Activated naive CD4-positive, alpha-beta T cell treated with anti-CD3 and anti-CD28 coated beads, Interleukin-2, amount 50 U/mL, for 24 hours (primary cell): ENCODE results near the gene TUBA8.
"Not testable (repeated sequence)": the region's sequence is repeated elsewhere in the genome, so short reads cannot be mapped to it uniquely, and the experiment has no call there.

Source experiments
- H3K27ac Mint-ChIP-seq: one replicate; pipeline ENCODE4 v1.8.0; 2021; ENCODE audit warnings: mild to moderate bottlenecking, mixed read lengths
- H3K27me3 Mint-ChIP-seq: one replicate; pipeline ENCODE4 v1.8.0; 2021; ENCODE audit warnings: mixed read lengths
- H3K36me3 Mint-ChIP-seq: one replicate; pipeline ENCODE4 v1.8.0; 2021; ENCODE audit warnings: mixed read lengths
- H3K4me1 Mint-ChIP-seq: one replicate; pipeline ENCODE4 v1.8.0; 2021; ENCODE audit warnings: mixed read lengths
- H3K4me3 Mint-ChIP-seq: one replicate; pipeline ENCODE4 v1.8.0; 2021; ENCODE audit warnings: mild to moderate bottlenecking, mixed read lengths
- H3K9me3 Mint-ChIP-seq: one replicate; pipeline ENCODE4 v1.8.0; 2021; ENCODE audit warnings: mixed read lengths

The TUBA8 gene

DNA sequence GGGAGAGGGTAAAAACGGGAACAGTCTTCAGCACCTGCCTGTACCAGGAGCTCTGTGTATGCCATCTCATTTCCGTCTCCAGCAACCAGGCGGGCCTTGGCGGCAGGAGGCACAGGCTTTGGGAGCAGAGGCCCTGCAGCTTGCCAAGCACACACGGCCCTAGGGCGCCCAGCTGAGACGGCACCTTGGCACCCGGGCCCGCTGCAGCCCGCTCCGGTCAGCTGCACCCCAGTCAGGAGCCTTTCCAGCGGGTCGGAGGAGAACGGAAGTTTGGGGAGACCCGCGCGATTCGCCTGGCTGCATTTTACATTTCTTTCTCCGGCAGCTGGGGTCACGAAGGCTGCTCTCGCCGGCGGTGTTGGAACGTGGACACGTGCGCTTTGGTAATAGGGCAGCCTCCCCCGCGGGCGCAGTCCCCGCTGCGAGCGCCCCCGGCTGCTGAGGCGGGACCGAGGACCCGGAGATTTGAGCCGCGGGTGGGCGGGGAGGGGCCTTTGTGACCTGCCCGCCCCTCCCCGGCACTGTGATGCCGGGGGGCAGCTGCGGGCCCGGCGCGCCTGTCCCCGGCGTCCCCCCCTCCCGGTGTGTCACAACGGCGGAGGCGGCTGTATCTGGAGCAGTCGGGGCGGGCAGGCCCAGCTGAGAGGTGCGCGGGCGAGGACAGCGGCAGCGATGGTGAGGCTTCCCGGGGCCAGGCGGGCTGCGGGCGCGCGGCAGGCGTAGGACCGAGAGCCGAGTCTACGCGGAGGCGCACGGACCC lies at the start of gene TUBA8:
Gene TUBA8, plus strand, starts transcription at position 616 of the 760 bp plus-strand sequence. Its CDS starts 57 bp downstream, at position 673.
- H3K4me3 Mint-ChIP-seq: peak within 1 kb of the TSS; percentile 69

DNA sequence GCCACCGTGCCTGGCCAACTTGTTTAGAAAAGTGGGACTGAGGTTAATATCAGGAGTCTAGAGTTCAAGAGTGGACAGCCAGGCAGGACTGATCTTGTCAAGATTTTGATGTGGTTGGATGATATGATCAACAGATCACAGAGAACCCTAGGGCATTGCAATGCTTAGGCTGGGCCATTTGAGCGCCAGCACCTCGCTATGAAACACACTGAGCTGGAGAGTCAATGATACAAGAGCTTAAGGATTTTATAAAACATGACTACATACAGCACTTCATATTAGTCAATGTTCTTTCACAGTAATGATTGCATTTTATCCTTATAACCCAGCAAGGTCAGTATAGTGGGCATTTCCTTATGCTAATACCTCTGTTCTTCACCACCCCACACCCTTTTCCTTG lies 48.2 kb upstream of the TUBA8 start:
- no peaks in the 10 kb centered on the region for H3K9me3 Mint-ChIP-seq
- no peaks in the 10 kb centered on the region for H3K4me1 Mint-ChIP-seq
- no peaks in the 10 kb centered on the region for H3K36me3 Mint-ChIP-seq
- peaks cover 22% of the 10 kb centered on the region for H3K27me3 Mint-ChIP-seq
- no peak overlapping the region for H3K4me3 Mint-ChIP-seq
- H3K27ac Mint-ChIP-seq: no peak overlapping the region

More for the DNA sequence above, at the start of gene TUBA8:
- peaks cover 14% of the 10 kb centered on the region for H3K27me3 Mint-ChIP-seq
- H3K36me3 Mint-ChIP-seq: peaks cover 9% of the 10 kb centered on the region
- peaks cover 6% of the 10 kb centered on the region for H3K9me3 Mint-ChIP-seq
- peak within 1 kb of the TSS; percentile 6 for H3K27ac Mint-ChIP-seq
- H3K4me1 Mint-ChIP-seq: peaks cover 25% of the 10 kb centered on the region

DNA sequence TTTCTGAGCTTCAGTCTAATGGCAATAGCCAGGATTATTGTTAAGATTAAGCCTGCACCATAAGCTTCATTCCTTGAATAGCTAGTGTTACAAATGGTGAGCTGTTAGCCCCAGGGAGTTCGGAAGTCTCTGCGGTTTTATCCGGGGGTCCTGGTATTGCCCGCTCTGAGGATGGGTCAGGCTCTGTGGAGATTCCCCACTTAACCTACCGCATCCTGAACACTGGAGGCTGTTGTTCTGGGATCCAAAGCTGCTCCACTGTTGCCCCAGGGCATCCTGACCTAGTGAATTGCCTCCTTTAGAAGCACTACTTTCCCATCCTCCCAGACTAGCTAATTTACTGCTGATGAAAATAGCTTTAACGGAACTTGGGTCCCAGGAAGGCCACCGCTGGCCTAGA lies 47.3 kb upstream of the TUBA8 start:
- H3K4me3 Mint-ChIP-seq: no peak overlapping the region
- peaks cover 24% of the 10 kb centered on the region for H3K27me3 Mint-ChIP-seq
- no peaks in the 10 kb centered on the region for H3K36me3 Mint-ChIP-seq
- H3K9me3 Mint-ChIP-seq: no peaks in the 10 kb centered on the region
- no peaks in the 10 kb centered on the region for H3K4me1 Mint-ChIP-seq
- no peak overlapping the region for H3K27ac Mint-ChIP-seq

DNA sequence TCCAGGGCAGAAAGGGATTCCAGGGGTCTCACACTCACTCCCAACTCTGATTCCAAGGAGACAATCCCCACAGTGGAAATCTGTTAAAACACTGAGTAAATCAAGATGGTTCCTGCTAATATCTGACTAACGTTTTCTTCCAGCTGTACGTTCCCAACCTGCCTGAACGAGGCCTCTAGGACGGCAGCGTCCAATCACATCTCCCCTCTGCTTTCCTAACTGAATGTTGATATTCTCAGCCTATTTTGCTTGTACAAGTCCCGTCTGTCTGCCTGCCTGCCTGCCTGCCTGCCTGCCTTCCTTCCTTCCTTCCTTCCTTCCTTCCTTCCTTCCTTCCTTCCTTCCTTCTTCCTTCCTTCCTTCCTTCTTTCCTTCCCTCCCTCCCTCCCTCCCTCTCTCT lies 46.9 kb upstream of the TUBA8 start:
- peaks cover 24% of the 10 kb centered on the region for H3K27me3 Mint-ChIP-seq
- H3K27ac Mint-ChIP-seq, H3K4me1 Mint-ChIP-seq, H3K9me3 Mint-ChIP-seq, H3K36me3 Mint-ChIP-seq, H3K4me3 Mint-ChIP-seq: not testable (repeated sequence)

DNA sequence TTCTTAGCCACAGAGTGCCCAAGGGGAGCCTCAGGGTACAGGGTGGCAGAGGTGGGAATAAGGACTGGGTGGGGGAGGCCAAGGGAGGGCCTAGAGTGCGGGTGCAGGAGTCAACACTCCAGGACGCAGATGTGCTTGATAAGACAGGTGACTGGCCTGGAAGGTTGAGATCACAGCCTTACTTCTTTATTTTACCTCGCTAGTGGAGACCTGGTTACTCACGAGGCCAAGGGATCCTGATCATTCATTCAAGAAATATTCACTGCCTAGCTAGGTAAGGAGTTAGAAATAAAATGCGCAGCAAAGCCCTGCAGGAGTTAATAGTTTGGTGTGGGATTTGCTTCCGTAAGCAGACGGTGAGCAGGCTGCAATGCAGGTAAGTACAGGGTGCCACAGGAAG lies 46.0 kb upstream of the TUBA8 start:
- H3K9me3 Mint-ChIP-seq: no peaks in the 10 kb centered on the region
- H3K4me1 Mint-ChIP-seq: no peaks in the 10 kb centered on the region
- no peak overlapping the region for H3K4me3 Mint-ChIP-seq
- peaks cover 24% of the 10 kb centered on the region for H3K27me3 Mint-ChIP-seq
- no peak overlapping the region for H3K27ac Mint-ChIP-seq
- H3K36me3 Mint-ChIP-seq: no peaks in the 10 kb centered on the region

DNA sequence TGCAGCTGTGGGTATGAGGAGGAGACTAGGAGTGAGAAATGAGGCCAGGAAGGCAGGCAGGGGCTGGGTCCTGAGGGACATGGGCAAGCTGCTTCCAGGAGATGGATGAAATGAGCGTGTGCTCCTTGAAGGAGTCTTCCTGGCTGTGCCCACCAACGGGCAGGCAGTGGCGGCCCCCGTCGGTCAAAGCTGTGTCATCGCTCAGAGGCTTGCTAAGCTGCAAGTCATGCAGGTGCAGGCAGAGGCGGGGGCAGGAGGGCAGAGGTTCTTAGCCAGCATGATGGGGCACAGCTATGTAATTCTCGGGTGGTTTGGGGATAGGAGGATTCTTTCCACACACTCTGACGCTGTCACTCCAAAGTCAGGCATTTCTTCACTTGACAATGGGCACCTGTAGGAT lies 45.4 kb upstream of the TUBA8 start:
- Mint-ChIP-seq H3K36me3 (no peaks in the 10 kb centered on the region), H3K4me3 (no peak overlapping the region), H3K27me3 (peaks cover 22% of the 10 kb centered on the region), H3K27ac (no peak overlapping the region), H3K4me1 (no peaks in the 10 kb centered on the region), H3K9me3 (no peaks in the 10 kb centered on the region)

DNA sequence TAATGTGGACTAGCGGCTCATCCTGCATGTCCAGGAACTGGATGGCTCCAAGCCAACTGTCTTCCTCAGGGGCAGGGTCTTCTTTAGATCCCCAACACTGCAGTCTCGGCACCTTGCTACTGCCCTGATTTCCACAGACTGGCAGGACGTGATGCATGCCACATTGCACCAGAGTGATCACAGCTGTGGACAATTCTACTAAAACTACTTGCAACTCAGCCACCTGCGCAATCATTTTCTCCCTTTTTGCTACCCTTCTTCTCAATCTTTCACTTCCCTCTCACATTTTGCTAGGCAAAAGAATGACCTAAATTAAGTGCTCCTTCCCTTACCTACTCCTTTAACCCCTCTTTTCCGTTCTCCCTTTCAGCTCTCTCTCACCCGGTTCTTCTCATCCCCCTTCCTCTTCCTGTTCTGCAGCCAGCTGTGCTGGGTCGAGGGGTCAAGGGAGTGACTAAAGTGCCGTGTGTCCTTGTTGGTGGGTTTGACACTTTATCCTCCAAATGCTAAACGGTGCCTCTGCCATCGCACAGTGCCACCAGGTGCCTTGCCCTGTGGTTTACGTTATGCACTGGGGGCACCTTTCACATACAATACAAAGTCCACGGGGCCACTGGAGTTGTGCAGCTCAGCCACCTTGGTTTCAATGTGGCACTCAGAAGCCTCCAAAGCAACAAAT lies 44.3 kb upstream of the TUBA8 start:
- Mint-ChIP-seq H3K4me1 (no peaks in the 10 kb centered on the region), H3K9me3 (no peaks in the 10 kb centered on the region), H3K36me3 (no peaks in the 10 kb centered on the region), H3K27me3 (peaks cover 22% of the 10 kb centered on the region), H3K27ac (no peak overlapping the region), H3K4me3 (no peak overlapping the region)

DNA sequence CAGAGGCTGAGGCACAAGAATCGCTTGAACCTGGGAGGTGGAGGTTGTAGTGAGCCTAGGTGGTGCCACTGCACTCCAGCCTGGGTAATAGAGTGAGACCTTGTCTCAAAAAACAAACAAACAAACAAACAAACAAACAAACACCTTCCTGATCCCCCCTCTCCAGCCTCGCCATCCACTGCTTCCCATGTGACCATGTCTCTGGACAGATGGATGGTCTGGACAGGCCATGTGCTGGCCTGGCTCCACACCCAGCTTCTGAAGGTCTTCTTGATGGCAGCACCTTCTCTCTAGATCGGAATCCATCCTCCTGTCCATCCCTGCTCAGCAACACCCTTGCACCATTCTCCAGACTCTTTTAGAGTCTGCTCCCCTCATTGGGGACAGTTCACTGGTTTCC lies 43.5 kb upstream of the TUBA8 start:
- Mint-ChIP-seq H3K27ac (no peak overlapping the region), H3K4me3 (no peak overlapping the region), H3K36me3 (no peaks in the 10 kb centered on the region), H3K4me1 (no peaks in the 10 kb centered on the region), H3K27me3 (peaks cover 22% of the 10 kb centered on the region), H3K9me3 (no peaks in the 10 kb centered on the region)

DNA sequence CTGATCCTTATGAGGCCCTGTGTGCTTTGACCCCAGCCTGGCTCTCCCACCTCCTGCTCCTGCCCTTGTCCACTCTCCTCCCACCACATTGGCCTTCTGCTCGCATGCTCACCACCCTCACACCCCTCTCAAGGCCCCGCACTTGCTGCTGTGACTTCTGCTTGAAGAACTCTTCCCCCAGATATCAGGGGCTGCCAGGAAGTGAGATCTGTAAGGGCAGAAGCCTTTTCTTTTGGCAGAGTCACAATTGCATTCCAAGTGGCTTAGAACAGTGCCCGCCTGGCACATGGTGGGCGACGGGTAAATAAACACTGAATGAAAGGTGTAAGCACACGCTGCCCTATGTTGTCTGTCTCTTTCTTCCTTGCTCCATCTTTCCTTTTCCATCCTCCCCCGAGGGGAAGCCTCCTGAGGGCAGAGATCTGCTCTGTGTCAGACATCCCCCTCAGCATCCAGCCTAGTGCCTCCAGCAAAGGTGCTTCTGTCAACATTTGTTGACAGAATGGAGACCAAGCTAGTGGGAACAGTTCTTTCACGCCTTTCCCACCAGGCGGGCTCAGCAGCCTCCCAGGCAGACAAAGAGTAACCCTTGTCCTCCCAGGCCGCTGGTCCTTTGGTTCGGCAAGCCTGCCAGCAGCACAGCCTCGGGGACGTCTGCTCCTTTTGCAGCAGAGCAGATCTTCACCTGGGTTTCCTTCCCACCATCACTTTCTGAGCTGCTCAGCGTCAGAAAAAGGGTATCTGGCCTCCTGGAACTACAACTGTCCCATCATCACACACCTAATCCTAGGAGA lies 42.9 kb upstream of the TUBA8 start:
- no peaks in the 10 kb centered on the region for H3K4me1 Mint-ChIP-seq

DNA sequence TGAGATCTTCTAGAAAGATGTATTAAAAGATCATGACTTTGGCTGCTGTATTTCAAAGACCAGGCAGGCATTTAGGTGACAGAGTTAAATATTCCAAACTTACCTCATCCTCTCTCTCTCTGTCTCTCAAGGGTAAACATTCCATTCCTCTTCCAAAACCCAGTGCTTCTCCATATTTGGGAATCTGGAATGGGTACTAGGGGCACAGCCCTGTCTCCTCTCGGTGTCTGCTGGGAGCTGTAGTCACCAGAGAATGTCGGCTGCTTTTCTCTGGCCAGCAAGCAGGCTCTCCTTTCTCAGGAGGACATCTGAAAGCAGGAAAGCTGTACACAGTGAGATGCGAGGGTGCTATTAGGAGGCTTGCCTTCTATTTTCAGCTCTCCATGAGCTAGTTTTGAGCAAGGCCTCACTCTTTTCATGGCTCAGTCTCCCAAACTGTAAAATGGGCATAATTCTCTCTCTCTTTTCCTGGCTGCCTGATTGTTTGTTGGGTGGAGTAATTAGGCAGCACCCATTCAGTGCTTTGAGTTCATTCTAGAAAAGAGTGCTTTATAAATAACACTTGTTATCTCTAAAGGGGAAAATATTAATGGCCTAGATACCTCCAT lies 42.1 kb upstream of the TUBA8 start:
- H3K9me3 Mint-ChIP-seq: no peaks in the 10 kb centered on the region
- H3K4me1 Mint-ChIP-seq: no peaks in the 10 kb centered on the region
- H3K27me3 Mint-ChIP-seq: peaks cover 22% of the 10 kb centered on the region
- no peaks in the 10 kb centered on the region for H3K36me3 Mint-ChIP-seq
- H3K27ac Mint-ChIP-seq: no peak overlapping the region
- H3K4me3 Mint-ChIP-seq: no peak overlapping the region

More for the DNA sequence above, 42.9 kb upstream of the TUBA8 start:
- no peaks in the 10 kb centered on the region for H3K36me3 Mint-ChIP-seq
- no peak overlapping the region for H3K27ac Mint-ChIP-seq
- H3K9me3 Mint-ChIP-seq: no peaks in the 10 kb centered on the region
- H3K4me3 Mint-ChIP-seq: no peak overlapping the region
- peaks cover 22% of the 10 kb centered on the region for H3K27me3 Mint-ChIP-seq

DNA sequence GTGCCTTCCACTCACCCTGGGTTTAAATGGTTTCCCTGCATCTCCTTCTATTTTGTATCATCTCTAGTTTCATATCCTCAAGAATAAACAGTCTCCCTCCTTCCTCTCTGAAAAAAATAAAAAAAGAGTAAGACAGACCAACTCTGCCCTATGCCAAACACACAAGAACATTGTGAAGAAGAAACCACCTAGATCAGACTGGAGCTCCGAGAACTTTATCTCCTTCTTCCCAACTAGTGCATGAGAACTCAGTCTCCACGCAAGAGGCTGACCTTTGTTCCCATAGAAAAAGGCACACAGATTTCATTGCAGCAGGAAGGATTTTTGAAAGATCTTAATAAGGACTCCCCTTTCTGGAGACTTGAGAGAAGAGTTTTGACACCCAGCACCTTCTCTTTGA lies 41.6 kb upstream of the TUBA8 start:
- Mint-ChIP-seq H3K27ac (peak overlapping the region; percentile 53), H3K4me3 (no peak overlapping the region), H3K36me3 (no peaks in the 10 kb centered on the region), H3K27me3 (peaks cover 19% of the 10 kb centered on the region), H3K9me3 (no peaks in the 10 kb centered on the region), H3K4me1 (no peaks in the 10 kb centered on the region)

DNA sequence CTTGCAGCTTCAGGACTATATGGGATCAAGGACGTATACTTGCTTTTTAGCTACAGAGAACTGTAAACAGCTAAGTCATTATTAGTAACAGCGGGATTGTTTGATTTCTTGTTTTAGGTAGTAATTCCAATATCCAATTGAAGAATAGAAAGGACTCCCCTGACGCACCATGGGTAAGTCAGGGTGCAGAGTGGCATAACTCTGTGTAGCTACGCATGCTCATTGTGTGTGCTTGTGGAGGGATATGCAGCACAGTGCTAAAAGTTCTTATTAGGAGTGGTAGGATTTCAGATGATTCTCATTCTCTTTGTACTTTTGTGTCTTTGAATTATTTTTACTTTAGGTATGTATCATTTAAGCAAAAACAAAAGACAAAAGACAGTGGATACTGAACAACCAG lies 40.6 kb upstream of the TUBA8 start:
- Mint-ChIP-seq H3K27me3 (peaks cover 12% of the 10 kb centered on the region), H3K27ac (no peak overlapping the region), H3K4me1 (no peaks in the 10 kb centered on the region), H3K9me3 (no peaks in the 10 kb centered on the region), H3K36me3 (no peaks in the 10 kb centered on the region), H3K4me3 (no peak overlapping the region)

DNA sequence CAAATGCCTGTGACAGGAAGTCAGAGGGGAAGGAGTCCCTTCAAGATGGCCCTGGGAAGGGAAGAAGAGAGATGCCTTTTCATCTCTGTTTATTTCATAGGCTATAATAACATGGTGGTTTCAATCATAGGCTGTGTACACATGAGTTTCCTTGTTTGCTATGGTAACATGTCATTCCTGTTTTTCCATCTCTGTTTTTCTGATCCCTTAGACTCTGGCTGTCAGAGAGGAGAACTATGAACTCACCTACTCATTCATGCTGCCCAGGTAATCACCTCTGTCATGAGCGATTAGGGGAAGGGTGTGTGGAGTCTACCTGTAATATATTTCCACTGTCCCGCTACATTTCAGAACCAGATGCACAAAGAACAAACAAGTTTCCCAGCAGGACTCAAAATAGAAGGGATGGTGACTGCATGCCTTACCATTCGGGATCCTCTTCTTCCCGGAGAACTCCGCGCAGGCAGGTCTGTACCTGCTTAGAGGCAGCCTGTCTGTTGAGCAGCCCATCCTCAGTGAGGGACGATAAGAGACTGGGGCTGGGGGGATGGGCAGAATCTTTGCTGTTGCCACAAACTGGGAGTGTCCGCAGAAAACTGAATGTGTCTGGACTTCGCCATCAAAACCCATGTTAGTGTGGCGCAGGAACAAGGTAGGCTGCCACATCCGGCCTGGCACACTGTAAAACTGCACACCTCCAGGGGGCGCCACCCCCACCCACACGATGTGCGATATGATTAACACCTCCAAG lies 39.9 kb upstream of the TUBA8 start:
- Mint-ChIP-seq H3K27me3 (peaks cover 7% of the 10 kb centered on the region), H3K4me1 (no peaks in the 10 kb centered on the region), H3K9me3 (no peaks in the 10 kb centered on the region), H3K36me3 (no peaks in the 10 kb centered on the region), H3K4me3 (no peak overlapping the region), H3K27ac (no peak overlapping the region)

DNA sequence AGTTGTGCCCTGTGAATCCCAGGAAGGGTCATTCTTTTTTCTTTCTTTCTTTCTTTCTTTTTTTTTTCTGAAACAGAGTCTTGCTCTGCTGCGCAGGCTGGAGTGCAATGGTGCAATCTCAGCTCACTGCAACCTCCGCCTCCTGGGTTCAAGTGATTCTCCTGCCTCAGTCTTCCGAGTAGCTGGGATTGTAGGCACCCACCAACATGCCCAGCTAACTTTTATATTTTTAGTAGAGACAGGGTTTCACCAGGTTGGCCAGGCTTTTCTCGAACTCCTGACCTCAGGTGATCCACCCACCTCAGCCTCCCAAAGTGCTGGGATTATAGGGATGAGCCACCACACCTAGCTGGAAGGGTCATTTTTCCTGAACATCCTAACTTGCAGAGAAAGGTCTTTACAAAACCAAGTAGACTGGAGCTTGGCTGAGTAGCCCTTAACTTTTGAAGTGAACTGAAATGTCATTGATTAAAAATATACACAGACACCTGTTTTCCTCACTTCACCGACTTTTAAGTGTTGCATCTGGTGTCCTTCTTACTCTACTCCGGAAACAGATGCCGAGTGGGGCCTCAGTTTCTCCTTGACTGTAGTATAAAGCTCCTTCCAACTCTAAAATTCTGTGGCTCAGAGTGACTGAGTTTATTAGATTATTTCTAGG lies 39.2 kb upstream of the TUBA8 start:
- H3K27ac Mint-ChIP-seq, H3K9me3 Mint-ChIP-seq, H3K36me3 Mint-ChIP-seq, H3K4me3 Mint-ChIP-seq, H3K27me3 Mint-ChIP-seq, H3K4me1 Mint-ChIP-seq: not testable (repeated sequence)

DNA sequence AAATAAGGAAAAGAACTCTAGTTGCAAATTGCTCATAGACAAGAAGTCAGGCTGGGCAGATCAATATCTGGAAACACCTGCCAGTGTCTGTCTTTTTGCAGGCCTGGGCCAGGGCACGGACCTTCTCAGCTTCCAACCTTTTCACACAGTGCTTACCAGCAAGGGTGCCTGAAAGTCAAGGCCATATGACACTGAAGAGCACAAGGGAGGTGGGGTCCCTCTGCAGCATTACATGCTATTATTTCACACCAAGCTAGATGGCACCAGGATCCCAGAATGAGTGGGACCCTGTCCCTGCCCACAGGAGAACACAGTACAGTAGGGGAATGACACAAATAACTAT lies 38.7 kb upstream of the TUBA8 start:
- peaks cover 12% of the 10 kb centered on the region for H3K4me1 Mint-ChIP-seq
- H3K27ac Mint-ChIP-seq: no peak overlapping the region
- H3K9me3 Mint-ChIP-seq: no peaks in the 10 kb centered on the region
- no peak overlapping the region for H3K4me3 Mint-ChIP-seq
- peaks cover 1% of the 10 kb centered on the region for H3K27me3 Mint-ChIP-seq
- no peaks in the 10 kb centered on the region for H3K36me3 Mint-ChIP-seq
